ENCODE data around the gene CDKL1.
A peak's percentile ranks its signal among the peaks of the same experiment; 100 is the strongest.

CDKL1 gene

DNA sequence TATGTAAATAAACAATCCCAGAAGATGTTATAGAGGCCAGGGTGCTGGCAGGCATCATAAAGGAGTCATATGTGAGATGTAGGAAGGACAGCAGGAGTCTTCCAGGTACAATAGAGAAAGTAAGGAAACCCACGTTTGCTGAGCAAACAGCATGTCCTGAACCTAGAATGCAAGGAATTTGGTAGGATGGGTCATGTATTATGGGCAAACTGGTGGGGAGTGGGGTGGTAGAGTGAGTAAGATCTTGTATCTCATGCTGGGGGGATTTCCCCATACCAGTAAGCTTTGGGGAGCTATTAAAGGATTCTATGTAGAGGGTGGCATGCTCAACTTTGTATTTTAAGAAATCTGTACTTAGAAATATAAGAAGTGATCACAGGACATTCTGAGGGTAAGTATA lies 41.0 kb downstream of the CDKL1 start:
- Histone ChIP-seq H3K23ac (ENCODE audit: low read length in 2 of 2) (no peak overlapping the region), H3K18ac (ENCODE audit: low read depth in 1 of 2, low read length in 2 of 2) (no peak overlapping the region), H3K4me1 (ENCODE audit: control insufficient read depth, insufficient read depth, low read depth, low read length) (peaks cover 1% of the 10 kb centered on the region), H2AFZ (ENCODE audit: low read depth, low read length) (no peak overlapping the region), H3K27me3 (ENCODE audit: control insufficient read depth in 1 of 2, insufficient read depth in 1 of 2, low read length in 2 of 2) (no peaks in the 10 kb centered on the region), H3K27ac (ENCODE audit: low read length, poor library complexity, severe bottlenecking) (no peak overlapping the region), H4K91ac (ENCODE audit: low read length) (no peak overlapping the region), H3K4ac (ENCODE audit: low read depth in 1 of 2, low read length in 2 of 2) (no peak overlapping the region), H2BK120ac (ENCODE audit: low read depth, low read length) (no peak overlapping the region), H4K8ac (ENCODE audit: low read length) (no peak overlapping the region), H2BK12ac (ENCODE audit: low read length in 2 of 2) (no peak overlapping the region), H3K79me1 (replicated peaks; ENCODE audit: low read length, poor library complexity, severe bottlenecking) (no peaks in the 10 kb centered on the region), H2BK15ac (ENCODE audit: low read depth, poor library complexity, severe bottlenecking) (no peak overlapping the region), H2BK5ac (ENCODE audit: low read depth, low read length, poor library complexity, severe bottlenecking) (no peak overlapping the region), H2AK5ac (ENCODE audit: low read length, severe bottlenecking) (no peak overlapping the region), H3K4me2 (ENCODE audit: low read length, poor library complexity, severe bottlenecking) (no peak overlapping the region), H3K4me3 (ENCODE audit: insufficient read depth in 1 of 2, low read depth in 1 of 2, low read length in 2 of 2) (no peak overlapping the region), H3K36me3 (ENCODE audit: control insufficient read depth in 1 of 2, insufficient read depth in 2 of 2, low read depth in 1 of 2, low read length in 2 of 2) (peaks cover 0 to 7% of the 10 kb centered on the region in 2 experiments), H3K9me3 (ENCODE audit: control insufficient read depth, low read length) (no peaks in the 10 kb centered on the region), H3K9ac (ENCODE audit: low read length) (no peak overlapping the region), H3K14ac (ENCODE audit: low read length in 2 of 2) (no peak overlapping the region)
- WGBS = 86% methylated on average over 1 of the region's 1 CpG
- no peak for DNase-seq

DNA sequence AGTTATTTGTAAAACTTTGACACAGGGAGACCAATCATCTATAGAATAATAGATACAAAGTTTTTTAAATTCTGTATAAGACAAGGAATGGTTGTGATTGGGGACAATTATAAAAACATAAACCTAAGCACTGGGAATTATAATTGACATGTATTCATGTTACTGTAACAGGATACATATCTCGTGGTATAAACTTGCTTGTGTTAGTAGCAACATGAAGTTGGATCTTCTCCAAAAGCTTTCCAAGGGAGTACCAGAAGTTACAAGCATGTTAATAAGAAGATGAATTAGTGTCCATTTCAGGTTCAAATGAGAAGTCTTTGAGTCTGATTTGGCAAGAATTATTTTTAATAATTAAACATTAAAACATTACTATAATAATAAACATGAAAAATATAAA lies 42.2 kb downstream of the CDKL1 start:
- no peak overlapping the region for H2BK5ac ChIP-seq (ENCODE audit: low read depth, low read length, poor library complexity, severe bottlenecking)
- no peak overlapping the region for H3K4ac ChIP-seq (ENCODE audit: low read depth in 1 of 2, low read length in 2 of 2)
- no peak overlapping the region for H2BK120ac ChIP-seq (ENCODE audit: low read depth, low read length)
- no peak overlapping the region for H3K4me3 ChIP-seq (ENCODE audit: insufficient read depth in 1 of 2, low read depth in 1 of 2, low read length in 2 of 2)
- no peak overlapping the region for H3K4me2 ChIP-seq (ENCODE audit: low read length, poor library complexity, severe bottlenecking)
- no peak overlapping the region for H3K9ac ChIP-seq (ENCODE audit: low read length)
- H4K8ac ChIP-seq (ENCODE audit: low read length) = no peak overlapping the region
- no peak overlapping the region for H2AK5ac ChIP-seq (ENCODE audit: low read length, severe bottlenecking)
- no peak overlapping the region for H3K18ac ChIP-seq (ENCODE audit: low read depth in 1 of 2, low read length in 2 of 2)
- no peak overlapping the region for H3K27ac ChIP-seq (ENCODE audit: low read length, poor library complexity, severe bottlenecking)
- H3K36me3 ChIP-seq (ENCODE audit: control insufficient read depth in 1 of 2, insufficient read depth in 2 of 2, low read depth in 1 of 2, low read length in 2 of 2) = peaks cover 0 to 7% of the 10 kb centered on the region in 2 experiments
- 94% methylated on average over 1 of the region's 1 CpG for WGBS
- no peak overlapping the region for H2AFZ ChIP-seq (ENCODE audit: low read depth, low read length)
- no peaks in the 10 kb centered on the region for H3K9me3 ChIP-seq (ENCODE audit: control insufficient read depth, low read length)
- no peak overlapping the region for H3K23ac ChIP-seq (ENCODE audit: low read length in 2 of 2)
- no peak overlapping the region for H4K91ac ChIP-seq (ENCODE audit: low read length)
- H2BK15ac ChIP-seq (ENCODE audit: low read depth, poor library complexity, severe bottlenecking) = no peak overlapping the region
- no peak for DNase-seq
- H3K4me1 ChIP-seq (ENCODE audit: control insufficient read depth, insufficient read depth, low read depth, low read length) = peaks cover 3% of the 10 kb centered on the region
- H2BK12ac ChIP-seq (ENCODE audit: low read length in 2 of 2) = no peak overlapping the region
- no peak overlapping the region for H3K14ac ChIP-seq (ENCODE audit: low read length in 2 of 2)
- H3K27me3 ChIP-seq (ENCODE audit: control insufficient read depth in 1 of 2, insufficient read depth in 1 of 2, low read length in 2 of 2) = no peaks in the 10 kb centered on the region
- no peaks in the 10 kb centered on the region for H3K79me1 ChIP-seq (replicated peaks; ENCODE audit: low read length, poor library complexity, severe bottlenecking)

DNA sequence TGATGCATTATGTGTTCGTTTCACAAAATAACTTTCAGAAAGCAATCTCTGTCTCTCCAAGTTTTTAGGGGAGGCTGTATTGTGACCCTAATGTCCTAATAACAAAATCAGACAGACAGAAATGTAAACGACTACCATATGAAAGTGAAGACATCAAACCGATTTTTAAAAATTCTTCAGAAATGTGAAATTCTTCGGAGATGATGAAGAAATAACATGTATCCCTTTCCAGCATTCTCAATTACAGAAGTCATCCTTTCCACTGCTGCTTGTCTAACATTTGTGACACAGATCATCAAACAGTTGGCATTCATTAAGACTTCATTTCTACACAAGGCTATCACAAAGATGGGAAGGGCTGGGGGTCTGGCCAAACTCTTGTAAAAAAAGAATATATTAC lies 43.6 kb downstream of the CDKL1 start:
- Histone ChIP-seq H3K18ac (ENCODE audit: low read depth in 1 of 2, low read length in 2 of 2) (no peak overlapping the region), H4K91ac (ENCODE audit: low read length) (no peak overlapping the region), H2AK5ac (ENCODE audit: low read length, severe bottlenecking) (no peak overlapping the region), H2BK12ac (ENCODE audit: low read length in 2 of 2) (no peak overlapping the region), H3K14ac (ENCODE audit: low read length in 2 of 2) (no peak overlapping the region), H3K4me2 (ENCODE audit: low read length, poor library complexity, severe bottlenecking) (no peak overlapping the region), H2AFZ (ENCODE audit: low read depth, low read length) (no peak overlapping the region), H2BK120ac (ENCODE audit: low read depth, low read length) (no peak overlapping the region), H3K9me3 (ENCODE audit: control insufficient read depth, low read length) (no peaks in the 10 kb centered on the region), H2BK15ac (ENCODE audit: low read depth, poor library complexity, severe bottlenecking) (no peak overlapping the region), H3K79me1 (replicated peaks; ENCODE audit: low read length, poor library complexity, severe bottlenecking) (no peaks in the 10 kb centered on the region), H3K9ac (ENCODE audit: low read length) (peak overlapping the region; percentile 36), H3K23ac (ENCODE audit: low read length in 2 of 2) (no peak overlapping the region), H3K36me3 (ENCODE audit: control insufficient read depth in 1 of 2, insufficient read depth in 2 of 2, low read depth in 1 of 2, low read length in 2 of 2) (peaks cover 0 to 5% of the 10 kb centered on the region in 2 experiments), H3K27ac (ENCODE audit: low read length, poor library complexity, severe bottlenecking) (peak overlapping the region; percentile 59), H3K4me1 (ENCODE audit: control insufficient read depth, insufficient read depth, low read depth, low read length) (peaks cover 3% of the 10 kb centered on the region), H3K4me3 (ENCODE audit: insufficient read depth in 1 of 2, low read depth in 1 of 2, low read length in 2 of 2) (no peak overlapping the region), H4K8ac (ENCODE audit: low read length) (no peak overlapping the region), H2BK5ac (ENCODE audit: low read depth, low read length, poor library complexity, severe bottlenecking) (no peak overlapping the region), H3K4ac (ENCODE audit: low read depth in 1 of 2, low read length in 2 of 2) (no peak overlapping the region), H3K27me3 (ENCODE audit: control insufficient read depth in 1 of 2, insufficient read depth in 1 of 2, low read length in 2 of 2) (no peaks in the 10 kb centered on the region)
- no peak for DNase-seq
- 94% methylated on average over 2 of the region's 4 CpGs for WGBS

DNA sequence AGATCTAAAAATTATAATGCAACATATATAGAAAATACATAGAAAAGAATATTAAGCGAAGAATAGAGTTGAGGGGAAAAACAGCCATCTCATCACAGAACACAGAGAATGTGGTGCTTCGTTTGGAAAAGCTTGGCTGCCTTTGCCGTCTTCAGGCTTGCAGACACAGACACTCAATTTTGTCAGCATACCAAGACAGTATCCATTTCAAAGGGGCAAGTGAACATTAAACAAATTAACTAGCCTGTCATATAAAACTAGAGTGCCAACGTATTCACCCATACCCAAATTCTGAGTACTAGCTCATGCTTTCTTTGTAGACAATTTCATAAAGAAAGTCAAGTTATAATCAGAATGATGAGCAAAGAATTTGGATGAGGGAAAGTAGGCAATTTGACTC lies 44.1 kb downstream of the CDKL1 start:
- H3K9me3 ChIP-seq (ENCODE audit: control insufficient read depth, low read length) = no peaks in the 10 kb centered on the region
- no peak overlapping the region for H4K91ac ChIP-seq (ENCODE audit: low read length)
- H3K27me3 ChIP-seq (ENCODE audit: control insufficient read depth in 1 of 2, insufficient read depth in 1 of 2, low read length in 2 of 2) = no peaks in the 10 kb centered on the region
- H3K4me2 ChIP-seq (ENCODE audit: low read length, poor library complexity, severe bottlenecking) = no peak overlapping the region
- H4K8ac ChIP-seq (ENCODE audit: low read length) = no peak overlapping the region
- no peak overlapping the region for H2BK15ac ChIP-seq (ENCODE audit: low read depth, poor library complexity, severe bottlenecking)
- H3K4ac ChIP-seq (ENCODE audit: low read depth in 1 of 2, low read length in 2 of 2) = no peak overlapping the region
- H3K79me1 ChIP-seq (replicated peaks; ENCODE audit: low read length, poor library complexity, severe bottlenecking) = no peaks in the 10 kb centered on the region
- H2AK5ac ChIP-seq (ENCODE audit: low read length, severe bottlenecking) = no peak overlapping the region
- H3K18ac ChIP-seq (ENCODE audit: low read depth in 1 of 2, low read length in 2 of 2) = no peak overlapping the region
- no peak overlapping the region for H2BK12ac ChIP-seq (ENCODE audit: low read length in 2 of 2)
- peaks cover 3% of the 10 kb centered on the region for H3K4me1 ChIP-seq (ENCODE audit: control insufficient read depth, insufficient read depth, low read depth, low read length)
- H3K36me3 ChIP-seq (ENCODE audit: control insufficient read depth in 1 of 2, insufficient read depth in 2 of 2, low read depth in 1 of 2, low read length in 2 of 2) = no peaks in the 10 kb centered on the region
- H2BK5ac ChIP-seq (ENCODE audit: low read depth, low read length, poor library complexity, severe bottlenecking) = no peak overlapping the region
- no peak overlapping the region for H3K4me3 ChIP-seq (ENCODE audit: insufficient read depth in 1 of 2, low read depth in 1 of 2, low read length in 2 of 2)
- peak overlapping the region; percentile 36 for H3K9ac ChIP-seq (ENCODE audit: low read length)
- H2AFZ ChIP-seq (ENCODE audit: low read depth, low read length) = no peak overlapping the region
- no peak for DNase-seq
- H3K23ac ChIP-seq (ENCODE audit: low read length in 2 of 2) = no peak overlapping the region
- H2BK120ac ChIP-seq (ENCODE audit: low read depth, low read length) = no peak overlapping the region
- H3K14ac ChIP-seq (ENCODE audit: low read length in 2 of 2) = no peak overlapping the region
- 85% methylated on average over 3 of the region's 4 CpGs for WGBS
- peak overlapping the region; percentile 59 for H3K27ac ChIP-seq (ENCODE audit: low read length, poor library complexity, severe bottlenecking)
